Liver (tissue), 9 donors: ENCODE data around the gene OR51A2. TPM values are rescaled to one million over a fixed set of nuclear protein-coding genes. Genes with fewer than 3 reads are reported as not detected.

Experiments used
- DNase-seq: peaks from one replicate; pipeline ENCODE4 v3.0.0-alpha.2; 2017; ENCODE audit warnings: low spot score
- H3K27ac ChIP-seq, 2 donors: one replicate each; pipeline ENCODE4 v1.7.0; 2013; ENCODE audit warnings: inconsistent platforms in 2 of 2, low read length in 2 of 2, control low read depth in 1 of 2, low read depth in 1 of 2, mild to moderate bottlenecking in 1 of 2
- H3K27me3 ChIP-seq, 4 donors: one replicate each; pipeline versions ENCODE4 v1.6.1 to v1.7.0; 2013; ENCODE audit warnings: low read length in 3 of 4, inconsistent platforms in 1 of 4, mild to moderate bottlenecking in 1 of 4, moderate library complexity in 1 of 4; ENCODE audit not compliant: control insufficient read depth in 4 of 4, insufficient read depth in 4 of 4
- H3K36me3 ChIP-seq, 4 donors: one replicate each; pipeline versions ENCODE4 v1.6.1 to v1.7.0; 2013; ENCODE audit warnings: low read length in 3 of 4, mild to moderate bottlenecking in 3 of 4, low read depth in 1 of 4, moderate library complexity in 1 of 4; ENCODE audit not compliant: control insufficient read depth in 4 of 4, insufficient read depth in 3 of 4
- H3K4me1 ChIP-seq, 4 donors: one replicate each; pipeline versions ENCODE4 v1.6.1 to v1.7.0; 2013; ENCODE audit warnings: low read length in 3 of 4, mild to moderate bottlenecking in 3 of 4, moderate library complexity in 1 of 4; ENCODE audit not compliant: control insufficient read depth in 4 of 4, insufficient read depth in 4 of 4
- H3K4me3 ChIP-seq, 3 donors: one replicate each; pipeline versions ENCODE4 v1.6.1 to v1.7.0; 2013; ENCODE audit warnings: low read length in 3 of 3, control low read depth in 1 of 3, low read depth in 1 of 3, mild to moderate bottlenecking in 1 of 3
- H3K9ac ChIP-seq, 2 donors: one replicate each; pipeline ENCODE4 v1.7.0; 2013; ENCODE audit warnings: low read length in 2 of 2, mild to moderate bottlenecking in 2 of 2, moderate library complexity in 2 of 2, control low read depth in 1 of 2, low read depth in 1 of 2
- H3K9me3 ChIP-seq, 4 donors: one replicate each; pipeline versions ENCODE4 v1.6.1 to v1.7.0; 2013; ENCODE audit warnings: low read length in 3 of 4; ENCODE audit not compliant: control insufficient read depth in 4 of 4
- ATF3 ChIP-seq: IDR thresholded peaks from 2 replicates; pipeline ENCODE4 v1.6.1; 2016; ENCODE audit warnings: antibody characterized with exemption
- CTCF ChIP-seq: fragments of 150-350 bp; IDR thresholded peaks from 2 replicates; pipeline ENCODE4 v1.5.1; 2017; ENCODE audit warnings: improper control_type of control experiment, low read depth, low read length; ENCODE audit not compliant: missing input control
- EGR1 ChIP-seq, 2 donors: IDR thresholded peaks; 2 replicates each; pipeline ENCODE4 v1.6.1; 2016 to 2018; ENCODE audit warnings: antibody characterized with exemption in 2 of 2, low read depth in 2 of 2
- FOXA2 ChIP-seq: IDR thresholded peaks from 2 replicates; pipeline ENCODE4 v1.6.1; 2016; ENCODE audit warnings: antibody characterized with exemption
- GABPA ChIP-seq, 2 donors: IDR thresholded peaks in 1 of 2; conservative IDR thresholded peaks in 1 of 2; 2 replicates each; pipeline ENCODE4 v1.6.1; 2016; ENCODE audit warnings: antibody characterized with exemption in 2 of 2, mild to moderate bottlenecking in 1 of 2, moderate library complexity in 1 of 2
- HNF4A ChIP-seq, 2 donors: conservative IDR thresholded peaks; 2 replicates each; pipeline ENCODE4 v1.6.1; 2016; ENCODE audit warnings: antibody characterized with exemption in 2 of 2, mild to moderate bottlenecking in 2 of 2
- HNF4G ChIP-seq: IDR thresholded peaks from 2 replicates; pipeline ENCODE4 v1.6.1; 2016; ENCODE audit warnings: antibody characterized with exemption
- MAX ChIP-seq: IDR thresholded peaks from 2 replicates; pipeline ENCODE4 v1.6.1; 2016; ENCODE audit warnings: antibody characterized with exemption
- NR2F2 ChIP-seq: IDR thresholded peaks from 2 replicates; pipeline ENCODE4 v1.6.1; 2016; ENCODE audit warnings: antibody characterized with exemption
- RAD21 ChIP-seq, 2 donors: IDR thresholded peaks; 2 replicates each; pipeline ENCODE4 v1.6.1; 2016; ENCODE audit warnings: antibody characterized with exemption in 2 of 2, mild to moderate bottlenecking in 2 of 2
- REST ChIP-seq: IDR thresholded peaks from 2 replicates; pipeline ENCODE4 v1.6.1; 2016; ENCODE audit warnings: antibody characterized with exemption, mild to moderate bottlenecking
- RXRA ChIP-seq, 2 donors: IDR thresholded peaks; 2 replicates each; pipeline ENCODE4 v1.6.1; 2017 to 2018; ENCODE audit warnings: antibody characterized with exemption in 2 of 2, mild to moderate bottlenecking in 1 of 2
- SP1 ChIP-seq: IDR thresholded peaks from 2 replicates; pipeline ENCODE4 v1.6.1; 2018; ENCODE audit warnings: antibody characterized with exemption, mild to moderate bottlenecking
- TAF1 ChIP-seq: conservative IDR thresholded peaks from 2 replicates; pipeline ENCODE4 v1.6.1; 2016; ENCODE audit warnings: antibody characterized with exemption, mild to moderate bottlenecking
- YY1 ChIP-seq: IDR thresholded peaks from 2 replicates; pipeline ENCODE4 v1.6.1; 2016; ENCODE audit warnings: antibody characterized with exemption, mild to moderate bottlenecking
- ZBTB33 ChIP-seq: IDR thresholded peaks from 2 replicates; pipeline ENCODE4 v1.6.1; 2016; ENCODE audit warnings: antibody characterized with exemption
- WGBS: extraction: QIAGEN DNeasy Blood & Tissue Kit; methylation state at CpG from one replicate; pipeline ENCODE4 v1.1.7; 2013; 5-methylcytosine and 5-hydroxymethylcytosine counted together
- polyA plus RNA-seq, 2 donors: library from polyadenylated mRNA; stranded (reverse) in 1 of 2; unstranded in 1 of 2; fragments of 200-250 nt in 1 of 2; fragments of >200 nt in 1 of 2; fragmentation: Nextera tagmentation in 1 of 2; extraction: Ambion mirVana in 1 of 2; gene quantifications; one replicate each; pipeline versions ENCODE4 v1.2.1 to v1.2.3, GENCODE V29; 2013 to 2015
- total RNA-seq, 2 donors: library from RNA; depleted of rRNA; stranded (reverse); fragments of >200 nt; gene quantifications; one replicate each; pipeline ENCODE4 v1.2.3, GENCODE V29; 2014
- donor health status: healthy.
- donor health status: healthy.
- donor health status: healthy.
- donor health status: healthy.
- donor health status: healthy.

OR51A2 gene
- total and polyA plus RNA-seq, 4 donors, result not detected

GRCh38 chr11:4994551-4994950 is 39.0 kb upstream of the OR51A2 start, which contains the start of gene OR51L1 (continued):
- TF ChIP-seq TAF1, result no peak
- TF ChIP-seq FOXA2, result no peak
- no peak for TF ChIP-seq RXRA (IDR thresholded peaks at IDR 0.05)
- TF ChIP-seq MAX, result no peak
- no peak for TF ChIP-seq NR2F2

GRCh38 chr11:4991060-4991459 is 35.5 kb upstream of the OR51A2 start:
- no peak overlapping the region for H3K27ac ChIP-seq
- H3K27me3 ChIP-seq, result peaks cover 0 to 3% (median 0%) of the 10 kb centered on the region in 4 donors
- H3K9me3 ChIP-seq, result no peaks in the 10 kb centered on the region
- WGBS, result 38% methylated on average over 1 of the region's 1 CpG
- no peak overlapping the region for H3K4me3 ChIP-seq
- no peaks in the 10 kb centered on the region for H3K36me3 ChIP-seq
- no peaks in the 10 kb centered on the region for H3K4me1 ChIP-seq
- no peak for DNase-seq
- TF ChIP-seq RXRA (IDR thresholded peaks at IDR 0.05) (no peak), CTCF (no peak), HNF4A (conservative IDR thresholded peaks at IDR 0.05) (no peak), REST (no peak), SP1 (no peak), FOXA2 (no peak), HNF4G (no peak), GABPA (IDR thresholded peaks at IDR 0.05 in 1 of 2, conservative IDR thresholded peaks at IDR 0.05 in 1 of 2) (no peak), ZBTB33 (no peak), ATF3 (no peak), EGR1 (IDR thresholded peaks at IDR 0.05; ENCODE audit: low read depth in 2 of 2) (no peak), MAX (no peak), RAD21 (IDR thresholded peaks at IDR 0.05) (no peak), YY1 (no peak)
- H3K9ac ChIP-seq, result no peak overlapping the region
